Measurements from ENCODE around the gene DMXL1. TPM values are rescaled to one million over a fixed set of nuclear protein-coding genes. Genes with fewer than 3 reads are reported as not detected.
"Not testable (repeated sequence)": the region's sequence is repeated elsewhere in the genome, so short reads cannot be mapped to it uniquely, and the experiment has no call there.

DMXL1 gene
- total and polyA plus RNA-seq, 4 donors, result 8.8 to 125 (median 27.0) TPM

DNA sequence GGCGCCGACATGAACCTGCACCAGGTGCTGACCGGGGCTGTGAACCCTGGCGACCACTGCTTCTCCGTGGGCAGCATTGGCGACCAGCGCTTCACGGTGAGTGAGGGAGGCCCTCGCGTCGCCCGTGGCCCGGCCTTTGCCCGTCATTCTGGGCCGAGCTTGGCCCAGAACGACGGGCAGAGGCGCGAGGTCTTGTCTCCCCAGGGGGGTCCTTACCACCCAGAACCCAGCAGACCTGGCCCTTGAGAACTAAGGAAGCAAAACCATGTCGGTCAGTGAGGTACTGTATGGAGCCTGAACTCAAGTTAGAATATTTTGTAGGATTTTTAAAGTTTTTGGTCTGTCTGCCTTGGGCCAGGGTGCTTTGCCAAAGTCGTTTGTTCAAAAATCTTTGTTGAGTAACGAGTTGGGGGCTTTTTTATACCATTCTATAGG, 691 bp downstream of the DMXL1 start:
- DNase-seq, result peak in 2 of 3 donors; percentile 42 to 54
- 0% methylated on average over 22 of the region's 22 CpGs for WGBS, 2 donors
- H3K9ac ChIP-seq (ENCODE audit: insufficient read depth in 1 of 2, low read length in 2 of 2), result peak overlapping the region; percentile 92 to 96
- peak; percentile 10 for ATAC-seq (ENCODE audit: insufficient read depth, low FRiP score)
- H3K36me3 ChIP-seq (ENCODE audit: control insufficient read depth in 4 of 4, insufficient read depth in 4 of 4, low read length in 4 of 4), result peaks cover 0 to 3% (median 0%) of the 10 kb centered on the region in 4 donors
- H3K9me3 ChIP-seq (ENCODE audit: control insufficient read depth in 4 of 4, insufficient read depth in 3 of 4, low read length in 3 of 4), result no peaks in the 10 kb centered on the region
- H3K27ac ChIP-seq (ENCODE audit: low read depth in 1 of 2, low read length in 1 of 2), result peak overlapping the region; percentile 94 to 99
- TF ChIP-seq, protein P1, sequence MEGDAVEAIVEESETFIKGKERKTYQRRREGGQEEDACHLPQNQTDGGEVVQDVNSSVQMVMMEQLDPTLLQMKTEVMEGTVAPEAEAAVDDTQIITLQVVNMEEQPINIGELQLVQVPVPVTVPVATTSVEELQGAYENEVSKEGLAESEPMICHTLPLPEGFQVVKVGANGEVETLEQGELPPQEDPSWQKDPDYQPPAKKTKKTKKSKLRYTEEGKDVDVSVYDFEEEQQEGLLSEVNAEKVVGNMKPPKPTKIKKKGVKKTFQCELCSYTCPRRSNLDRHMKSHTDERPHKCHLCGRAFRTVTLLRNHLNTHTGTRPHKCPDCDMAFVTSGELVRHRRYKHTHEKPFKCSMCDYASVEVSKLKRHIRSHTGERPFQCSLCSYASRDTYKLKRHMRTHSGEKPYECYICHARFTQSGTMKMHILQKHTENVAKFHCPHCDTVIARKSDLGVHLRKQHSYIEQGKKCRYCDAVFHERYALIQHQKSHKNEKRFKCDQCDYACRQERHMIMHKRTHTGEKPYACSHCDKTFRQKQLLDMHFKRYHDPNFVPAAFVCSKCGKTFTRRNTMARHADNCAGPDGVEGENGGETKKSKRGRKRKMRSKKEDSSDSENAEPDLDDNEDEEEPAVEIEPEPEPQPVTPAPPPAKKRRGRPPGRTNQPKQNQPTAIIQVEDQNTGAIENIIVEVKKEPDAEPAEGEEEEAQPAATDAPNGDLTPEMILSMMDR (IDR thresholded peaks at IDR 0.05; ENCODE audit: control extremely low read depth, extremely low read depth), result no peak
- H3K4me1 ChIP-seq (ENCODE audit: control insufficient read depth in 5 of 5, insufficient read depth in 5 of 5, low read length in 5 of 5), result peaks cover 0 to 15% (median 4%) of the 10 kb centered on the region in 5 donors
- peak overlapping the region; percentile 85 for H3K4me3 ChIP-seq
- no peaks in the 10 kb centered on the region for H3K27me3 ChIP-seq (ENCODE audit: control insufficient read depth in 3 of 3, insufficient read depth in 3 of 3, low read length in 2 of 3)

GRCh38 chr5:119072496-119072895, 1.6 kb downstream of the DMXL1 start:
- peaks cover 0 to 3% (median 0%) of the 10 kb centered on the region in 4 donors for H3K36me3 ChIP-seq (ENCODE audit: control insufficient read depth in 4 of 4, insufficient read depth in 4 of 4, low read length in 4 of 4)
- H3K27ac ChIP-seq (ENCODE audit: low read depth in 1 of 2, low read length in 1 of 2), result no peak overlapping the region
- DNase-seq (peak in 1 of 3 donors; percentile 13), ATAC-seq (ENCODE audit: insufficient read depth, low FRiP score) (no peak)
- H3K9ac ChIP-seq (ENCODE audit: insufficient read depth in 1 of 2, low read length in 2 of 2), result peak overlapping the region in 1 of 2 donors; percentile 68
- H3K9me3 ChIP-seq (ENCODE audit: control insufficient read depth in 4 of 4, insufficient read depth in 3 of 4, low read length in 3 of 4), result no peaks in the 10 kb centered on the region
- TF ChIP-seq, protein P1 (IDR thresholded peaks at IDR 0.05; ENCODE audit: control extremely low read depth, extremely low read depth), result no peak
- H3K4me1 ChIP-seq (ENCODE audit: control insufficient read depth in 5 of 5, insufficient read depth in 5 of 5, low read length in 5 of 5), result peaks cover 0 to 15% (median 4%) of the 10 kb centered on the region in 5 donors
- WGBS, 2 donors, result 71 to 81% methylated on average over 2 of the region's 2 CpGs
- no peaks in the 10 kb centered on the region for H3K27me3 ChIP-seq (ENCODE audit: control insufficient read depth in 3 of 3, insufficient read depth in 3 of 3, low read length in 2 of 3)
- no peak overlapping the region for H3K4me3 ChIP-seq

DNA sequence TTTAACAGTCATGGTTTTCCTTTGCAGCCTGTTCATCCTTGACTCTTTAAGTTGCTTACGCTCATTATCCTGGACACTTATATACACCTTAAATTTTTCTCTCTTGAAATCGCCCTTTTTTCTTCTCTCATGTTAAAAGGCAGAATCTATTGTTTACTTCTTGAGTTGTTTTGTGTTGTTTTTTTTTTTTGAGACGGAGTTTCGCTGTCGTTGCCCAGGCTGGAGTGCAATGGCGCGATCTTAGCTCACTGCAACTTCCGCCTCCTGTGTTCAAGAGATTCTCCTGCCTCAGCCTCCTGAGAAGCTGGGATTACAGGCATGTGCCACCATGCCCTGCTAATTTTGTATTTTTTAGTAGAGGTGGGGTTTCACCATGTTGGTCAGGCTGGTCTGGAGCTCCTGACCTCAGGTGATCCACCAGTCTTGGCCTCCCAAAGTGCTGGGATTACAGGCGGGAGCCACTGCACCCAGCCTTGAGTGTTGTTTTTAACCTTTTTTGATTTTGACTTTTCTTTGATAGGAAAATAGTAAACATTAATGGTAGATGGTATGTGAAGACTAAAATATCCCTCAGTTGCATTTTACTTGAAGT, 3.0 kb downstream of the DMXL1 start:
- not testable (repeated sequence) for H3K36me3 ChIP-seq (ENCODE audit: control insufficient read depth in 4 of 4, insufficient read depth in 4 of 4, low read length in 4 of 4); H3K27me3 ChIP-seq (ENCODE audit: control insufficient read depth in 3 of 3, insufficient read depth in 3 of 3, low read length in 2 of 3); H3K27ac ChIP-seq (ENCODE audit: low read depth in 1 of 2, low read length in 1 of 2); H3K9ac ChIP-seq (ENCODE audit: insufficient read depth in 1 of 2, low read length in 2 of 2); DNase-seq; H3K4me3 ChIP-seq; H3K9me3 ChIP-seq (ENCODE audit: control insufficient read depth in 4 of 4, insufficient read depth in 3 of 4, low read length in 3 of 4); ATAC-seq (ENCODE audit: insufficient read depth, low FRiP score)
- H3K4me1 ChIP-seq (ENCODE audit: control insufficient read depth in 5 of 5, insufficient read depth in 5 of 5, low read length in 5 of 5), result peaks cover 0 to 19% (median 5%) of the 10 kb centered on the region in 5 donors
- WGBS, 2 donors, result 92 to 94% methylated on average over 9 of the region's 9 CpGs

DNA sequence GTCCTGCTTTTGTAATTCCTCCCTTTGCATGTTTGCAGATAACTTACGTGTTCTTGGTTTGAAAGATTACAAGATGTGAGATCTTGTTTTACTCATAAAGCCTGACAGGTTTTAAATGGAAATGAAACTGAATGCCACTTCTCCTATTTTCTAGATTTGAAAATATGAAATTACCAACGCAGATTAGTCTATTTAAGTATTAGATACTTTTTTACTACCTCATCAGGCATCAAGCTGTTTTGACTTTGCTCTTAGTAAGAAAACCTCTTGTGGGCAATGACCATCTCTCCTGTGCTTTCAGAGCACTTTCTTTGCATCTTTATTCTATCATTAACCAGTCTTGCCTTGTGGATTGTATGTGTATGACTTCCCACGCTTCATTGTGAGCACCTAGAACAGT, 3.5 kb downstream of the DMXL1 start:
- TF ChIP-seq, protein P1 (IDR thresholded peaks at IDR 0.05; ENCODE audit: control extremely low read depth, extremely low read depth), result no peak
- no peak overlapping the region for H3K9ac ChIP-seq (ENCODE audit: insufficient read depth in 1 of 2, low read length in 2 of 2)
- WGBS, 2 donors, result 75 to 77% methylated on average over 3 of the region's 3 CpGs
- peaks cover 0 to 23% (median 11%) of the 10 kb centered on the region in 5 donors for H3K4me1 ChIP-seq (ENCODE audit: control insufficient read depth in 5 of 5, insufficient read depth in 5 of 5, low read length in 5 of 5)
- no peaks in the 10 kb centered on the region for H3K9me3 ChIP-seq (ENCODE audit: control insufficient read depth in 4 of 4, insufficient read depth in 3 of 4, low read length in 3 of 4)
- ATAC-seq (ENCODE audit: insufficient read depth, low FRiP score), result no peak
- DNase-seq, result no peak
- no peak overlapping the region for H3K4me3 ChIP-seq
- no peaks in the 10 kb centered on the region for H3K27me3 ChIP-seq (ENCODE audit: control insufficient read depth in 3 of 3, insufficient read depth in 3 of 3, low read length in 2 of 3)
- no peak overlapping the region for H3K27ac ChIP-seq (ENCODE audit: low read depth in 1 of 2, low read length in 1 of 2)
- peaks cover 0 to 3% (median 0%) of the 10 kb centered on the region in 4 donors for H3K36me3 ChIP-seq (ENCODE audit: control insufficient read depth in 4 of 4, insufficient read depth in 4 of 4, low read length in 4 of 4)

DNA sequence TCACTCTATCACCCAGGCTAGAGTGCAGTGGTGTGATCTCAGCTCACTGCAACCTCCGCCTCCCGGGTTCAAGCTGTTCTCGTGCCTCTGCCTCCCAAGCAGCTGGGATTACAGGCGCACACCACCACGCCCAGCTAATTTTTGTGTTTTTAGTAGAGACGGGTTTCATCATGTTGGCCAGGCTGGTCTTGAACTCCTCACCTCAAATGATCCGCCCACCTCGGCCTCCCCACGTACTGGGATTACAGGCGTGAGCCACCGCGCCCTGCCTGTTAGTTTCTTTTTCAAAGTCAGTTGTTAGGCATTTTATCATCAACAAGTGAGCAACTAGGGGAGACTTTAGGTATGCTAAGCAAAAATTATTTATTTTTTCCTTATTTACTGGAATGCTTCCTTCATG, 4.4 kb downstream of the DMXL1 start:
- H3K9me3 ChIP-seq (ENCODE audit: control insufficient read depth in 4 of 4, insufficient read depth in 3 of 4, low read length in 3 of 4); DNase-seq; H3K9ac ChIP-seq (ENCODE audit: insufficient read depth in 1 of 2, low read length in 2 of 2); H3K27me3 ChIP-seq (ENCODE audit: control insufficient read depth in 3 of 3, insufficient read depth in 3 of 3, low read length in 2 of 3); H3K4me3 ChIP-seq; H3K36me3 ChIP-seq (ENCODE audit: control insufficient read depth in 4 of 4, insufficient read depth in 4 of 4, low read length in 4 of 4); ATAC-seq (ENCODE audit: insufficient read depth, low FRiP score); H3K27ac ChIP-seq (ENCODE audit: low read depth in 1 of 2, low read length in 1 of 2): not testable (repeated sequence)
- 94 to 97% methylated on average over 12 of the region's 12 CpGs for WGBS, 2 donors
- H3K4me1 ChIP-seq (ENCODE audit: control insufficient read depth in 5 of 5, insufficient read depth in 5 of 5, low read length in 5 of 5), result peaks cover 0 to 23% (median 12%) of the 10 kb centered on the region in 5 donors
